Measurements from ENCODE around the gene LAMTOR2.

Gene LAMTOR2

GRCh38 chr1:156072251-156072650, 17.7 kb downstream of the LAMTOR2 start:
- H3K27ac ChIP-seq, result no peak overlapping the region
- TF ChIP-seq ZFX (IDR thresholded peaks at IDR 0.05) (no peak), CTCF (conservative IDR thresholded peaks at IDR 0.05) (no peak)

GRCh38 chr1:156073110-156073687, 18.6 kb downstream of the LAMTOR2 start:
- no peak overlapping the region for H3K27ac ChIP-seq
- TF ChIP-seq CTCF (conservative IDR thresholded peaks at IDR 0.05), result no peak
- no peak for TF ChIP-seq ZFX (IDR thresholded peaks at IDR 0.05)

- TF ChIP-seq CTCF (conservative IDR thresholded peaks at IDR 0.05), result no peak
- TF ChIP-seq ZFX (IDR thresholded peaks at IDR 0.05), result no peak
These were observed 19.2 kb downstream of the LAMTOR2 start for GRCh38 chr1:156073740-156074139.

GRCh38 chr1:156074661-156075060, 20.1 kb downstream of the LAMTOR2 start:
- H3K27ac ChIP-seq, result no peak overlapping the region

More at GRCh38 chr1:156073740-156074139, 19.2 kb downstream of the LAMTOR2 start:
- no peak overlapping the region for H3K27ac ChIP-seq

GRCh38 chr1:156075162-156075561, 20.6 kb downstream of the LAMTOR2 start:
- TF ChIP-seq CTCF (conservative IDR thresholded peaks at IDR 0.05) (no peak), ZFX (IDR thresholded peaks at IDR 0.05) (no peak)
- no peak overlapping the region for H3K27ac ChIP-seq

More at GRCh38 chr1:156074661-156075060, 20.1 kb downstream of the LAMTOR2 start:
- TF ChIP-seq CTCF (conservative IDR thresholded peaks at IDR 0.05) (no peak), ZFX (IDR thresholded peaks at IDR 0.05) (no peak)

GRCh38 chr1:156075775-156076204, 21.2 kb downstream of the LAMTOR2 start:
- H3K27ac ChIP-seq, result no peak overlapping the region

More at GRCh38 chr1:156075775-156076204, 21.2 kb downstream of the LAMTOR2 start:
- TF ChIP-seq CTCF (conservative IDR thresholded peaks at IDR 0.05) (no peak), ZFX (IDR thresholded peaks at IDR 0.05) (no peak)

All from C4-2B (cell line).